Testis (tissue), 2 donors: ENCODE measurements around the gene RNF217.

Source experiments
- CTCF ChIP-seq, 3 experiments: fragments of 450-650 bp in 2 of 3; fragments of 200-600 bp in 1 of 3; sonication (generic) in 1 of 3; IDR thresholded peaks; one replicate each; pipeline ENCODE4 v1.5.1; 2016 to 2019; ENCODE audit warnings: antibody characterized with exemption in 3 of 3, mild to moderate bottlenecking in 2 of 3, moderate library complexity in 1 of 3
- POLR2A ChIP-seq: fragments of 450-650 bp; IDR thresholded peaks from one replicate; pipeline ENCODE4 v1.6.1; 2017; ENCODE audit warnings: antibody characterized with exemption, mild to moderate bottlenecking, moderate library complexity

GRCh38 chr6:125008957-125009356 lies 46.7 kb downstream of the RNF217 start:
- no peak for TF ChIP-seq CTCF (IDR thresholded peaks at IDR 0.05)
- TF ChIP-seq POLR2A = no peak
